Measurements from ENCODE around the gene THY1.
A peak's percentile ranks its signal among the peaks of the same experiment; 100 is the strongest.

The THY1 gene

GRCh38 chr11:119381181-119381988 lies 41.6 kb downstream of the THY1 start, which contains the start of gene USP2:
Gene USP2 (minus strand): TSS chr11:119381690. CDS start chr11:119373480, 8,210 bp downstream.
- DNase-seq, result peak; percentile 64

- DNase-seq, result no peak
Measured at GRCh38 chr11:119380827-119381180, 42.2 kb downstream of the THY1 start.

- DNase-seq, result no peak
Measured at GRCh38 chr11:119380160-119380826, 42.7 kb downstream of the THY1 start.

- DNase-seq, result no peak
Measured at GRCh38 chr11:119378851-119379465, 44.0 kb downstream of the THY1 start.

GRCh38 chr11:119377961-119378667 lies 44.9 kb downstream of the THY1 start:
- no peak for DNase-seq

GRCh38 chr11:119377112-119377901 lies 45.7 kb downstream of the THY1 start:
- no peak for DNase-seq

GRCh38 chr11:119376197-119376847 lies 46.6 kb downstream of the THY1 start:
- DNase-seq, result no peak

- DNase-seq, result no peak
Measured at GRCh38 chr11:119375337-119376196, 47.4 kb downstream of the THY1 start.

GRCh38 chr11:119374632-119375336 lies 48.2 kb downstream of the THY1 start:
- no peak for DNase-seq

- peak; percentile 65 for DNase-seq
Measured at GRCh38 chr11:119373921-119374631, 48.9 kb downstream of the THY1 start.

- DNase-seq, result no peak
Measured at GRCh38 chr11:119373059-119373920, 49.7 kb downstream of the THY1 start.

GRCh38 chr11:119372260-119373058 lies 50.5 kb downstream of the THY1 start:
- DNase-seq, result no peak

- DNase-seq, result peak; percentile 38
Measured at GRCh38 chr11:119371778-119372182, 51.2 kb downstream of the THY1 start.

GRCh38 chr11:119371067-119371601 lies 51.8 kb downstream of the THY1 start:
- DNase-seq, result no peak

- no peak for DNase-seq
Measured at GRCh38 chr11:119370486-119371046, 52.4 kb downstream of the THY1 start.

- DNase-seq, result no peak
Measured at GRCh38 chr11:119369132-119369925, 53.6 kb downstream of the THY1 start.

All from NCI-H1694 treated with DMSO at 0.1 percent for 48 hours (cell line).